CD4-positive, alpha-beta T cell treated with Interleukin-10 for 1 hour (primary cell): ENCODE measurements around the gene PELI3.

Experiments
- DNase-seq: peaks from one replicate; pipeline ENCODE4 v3.0.0-alpha.2; 2020

Gene PELI3

GRCh38 chr11:66509131-66509561 is 42.4 kb downstream of the PELI3 start:
- DNase-seq = no peak

- DNase-seq = peak; percentile 84
Measured at GRCh38 chr11:66510271-66510989, 43.7 kb downstream of the PELI3 start, which contains the start of gene BBS1. Gene BBS1, plus strand, starts transcription at chr11:66510635. Its CDS starts 25 bp downstream, at chr11:66510660.

GRCh38 chr11:66510990-66511339 is 44.3 kb downstream of the PELI3 start:
- DNase-seq = no peak

- DNase-seq = no peak
Measured at GRCh38 chr11:66523611-66524010, 56.9 kb downstream of the PELI3 start.

GRCh38 chr11:66524304-66525040 is 57.8 kb downstream of the PELI3 start:
- no peak for DNase-seq
